Left renal pelvis (tissue), 4 donors: Measurements from ENCODE around the gene FBXO40. TPM values are rescaled to one million over a fixed set of nuclear protein-coding genes. Genes with fewer than 3 reads are reported as not detected.

Experiments used
- DNase-seq, 4 donors: peaks; one replicate each; pipeline ENCODE4 v3.0.0-alpha.2; 2013; ENCODE audit warnings: low read depth in 4 of 4, low spot score in 3 of 4
- polyA plus RNA-seq, 4 donors: library from polyadenylated mRNA; unstranded; fragments of 120-200 nt; gene quantifications; one replicate each; pipeline ENCODE4 v1.2.1, GENCODE V29; 2013; ENCODE audit not compliant: insufficient read length in 4 of 4

Gene FBXO40
- polyA plus RNA-seq, 4 donors = 0.03 to 0.04 TPM; not detected in 2

DNA sequence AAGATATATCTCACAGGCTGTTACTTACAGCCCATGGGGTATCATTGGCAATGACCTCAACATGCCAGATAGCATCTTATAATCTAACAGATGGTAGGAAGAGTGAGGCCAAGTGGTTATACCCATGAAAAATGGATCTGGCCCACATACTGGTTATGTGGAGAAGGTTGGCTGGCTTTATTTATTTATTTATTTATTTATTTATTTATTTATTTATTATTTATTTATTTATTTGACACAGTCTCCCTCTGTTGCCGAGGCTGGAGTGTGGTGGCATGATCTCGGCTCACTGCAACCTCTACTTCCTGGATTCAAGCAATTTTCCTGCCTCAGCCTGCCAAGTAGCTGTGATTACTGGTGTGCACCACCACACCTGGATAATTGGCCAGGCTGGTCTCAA lies 11.6 kb downstream of the FBXO40 start:
- DNase-seq = no peak

DNA sequence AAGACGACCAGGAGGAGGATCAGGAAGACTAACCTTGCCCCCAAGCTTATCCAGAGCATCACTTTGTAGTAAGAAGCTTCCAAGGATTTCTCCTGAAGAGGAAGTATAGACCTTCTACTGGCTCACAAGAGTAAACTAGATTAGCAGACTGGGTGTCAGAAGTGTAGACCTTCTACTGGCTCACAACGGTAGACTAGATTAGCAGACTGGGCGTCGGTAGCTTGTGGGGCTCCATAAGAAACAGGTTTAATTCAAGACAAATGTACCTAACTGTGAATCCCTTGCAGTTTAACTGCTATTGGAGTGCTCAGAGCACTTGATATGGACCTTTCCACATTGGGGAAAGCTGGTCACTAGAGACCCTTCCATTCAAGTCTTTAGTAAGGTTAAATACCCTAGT lies 12.9 kb downstream of the FBXO40 start:
- DNase-seq = no peak

DNA sequence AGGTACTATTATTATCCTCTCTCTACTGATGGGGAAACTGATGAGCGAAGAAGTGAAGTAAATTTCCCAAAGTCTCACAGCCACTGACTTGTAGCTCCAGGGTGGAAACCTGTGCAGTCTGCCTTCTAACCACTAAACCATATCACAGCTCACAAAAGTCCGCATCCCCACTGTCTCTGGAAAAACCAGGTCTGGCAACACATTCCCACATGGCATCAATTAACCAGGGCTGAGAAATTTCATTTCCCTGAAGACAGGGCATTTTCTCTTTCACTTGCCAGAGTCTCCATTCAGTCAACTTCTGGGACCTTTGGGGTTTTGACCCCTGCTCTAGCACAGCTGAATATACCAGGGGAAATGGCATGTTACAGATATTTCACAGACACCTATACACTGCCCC lies 26.5 kb downstream of the FBXO40 start:
- no peak for DNase-seq

GRCh38 chr3:121621491-121621890 lies 28.3 kb downstream of the FBXO40 start:
- no peak for DNase-seq

- DNase-seq = peak in 1 of 4 donors; percentile 6
These were observed 31.1 kb downstream of the FBXO40 start for GRCh38 chr3:121624147-121624899.

GRCh38 chr3:121626495-121626894 lies 33.3 kb downstream of the FBXO40 start:
- no peak for DNase-seq

GRCh38 chr3:121627211-121627610 lies 34.0 kb downstream of the FBXO40 start:
- DNase-seq = no peak

GRCh38 chr3:121627622-121628021 lies 34.4 kb downstream of the FBXO40 start:
- DNase-seq = no peak

- DNase-seq = no peak
These were observed 36.4 kb downstream of the FBXO40 start for GRCh38 chr3:121629601-121630000.

DNA sequence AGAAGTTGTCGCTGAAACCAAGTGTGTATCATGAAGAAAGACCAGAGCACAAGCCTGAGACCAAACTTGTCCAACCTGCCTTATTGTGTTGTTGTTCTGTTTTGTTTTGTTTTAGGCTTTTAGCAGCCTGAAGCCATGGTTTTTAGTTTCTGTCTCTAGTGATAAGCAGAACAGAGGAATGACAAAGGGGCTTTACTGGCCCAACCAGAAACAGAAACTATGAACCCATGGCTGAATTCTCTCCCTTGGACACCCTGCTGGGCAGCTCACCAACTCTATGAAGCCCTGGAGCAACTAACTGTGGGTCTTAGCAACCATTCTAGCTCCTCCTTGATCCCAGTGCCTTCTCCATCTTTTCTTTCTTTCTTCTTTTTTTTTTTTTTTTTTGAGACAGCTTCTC lies 37.2 kb downstream of the FBXO40 start:
- no peak for DNase-seq

GRCh38 chr3:121637922-121638321 lies 44.7 kb downstream of the FBXO40 start:
- DNase-seq = no peak

- DNase-seq = no peak
These were observed 47.9 kb downstream of the FBXO40 start for GRCh38 chr3:121641127-121641526.

DNA sequence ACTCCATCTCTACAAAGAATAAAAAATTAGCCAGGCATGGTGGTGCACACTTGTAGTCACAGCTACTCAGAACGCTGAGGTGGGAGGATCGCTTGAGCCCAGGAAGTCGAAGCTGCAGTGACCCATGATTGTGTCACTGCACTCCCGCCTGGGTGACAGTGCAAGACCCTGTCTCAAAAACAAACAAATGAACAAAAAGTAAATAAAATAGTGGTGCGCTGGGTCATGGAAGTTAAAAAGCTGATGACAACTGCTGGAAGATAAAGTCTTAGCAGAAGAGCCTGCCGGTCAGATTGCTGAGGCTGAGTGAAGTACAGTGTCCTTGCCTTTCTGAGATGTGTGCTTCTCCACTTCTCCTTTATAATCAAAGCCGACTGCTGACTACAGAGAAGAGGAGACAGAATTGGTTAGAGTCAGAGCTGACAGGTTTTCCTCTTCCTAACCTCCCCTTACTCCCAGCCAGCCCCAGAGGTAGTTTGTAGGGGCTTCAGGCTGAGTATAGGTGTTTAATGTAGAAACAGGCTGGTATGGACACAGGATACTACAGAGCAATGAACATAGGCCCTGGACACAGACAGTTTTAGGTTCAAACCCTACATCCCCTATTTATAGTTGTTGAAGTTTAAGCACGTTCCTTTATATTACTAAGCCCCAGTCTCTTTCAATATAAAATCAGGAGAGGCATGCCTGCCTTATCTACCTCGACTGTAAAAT lies 49.6 kb downstream of the FBXO40 start:
- no peak for DNase-seq

- no peak for DNase-seq
These were observed 51.9 kb downstream of the FBXO40 start for GRCh38 chr3:121645054-121645453.

- DNase-seq = no peak
These were observed 55.2 kb downstream of the FBXO40 start for GRCh38 chr3:121648219-121648958.

DNA sequence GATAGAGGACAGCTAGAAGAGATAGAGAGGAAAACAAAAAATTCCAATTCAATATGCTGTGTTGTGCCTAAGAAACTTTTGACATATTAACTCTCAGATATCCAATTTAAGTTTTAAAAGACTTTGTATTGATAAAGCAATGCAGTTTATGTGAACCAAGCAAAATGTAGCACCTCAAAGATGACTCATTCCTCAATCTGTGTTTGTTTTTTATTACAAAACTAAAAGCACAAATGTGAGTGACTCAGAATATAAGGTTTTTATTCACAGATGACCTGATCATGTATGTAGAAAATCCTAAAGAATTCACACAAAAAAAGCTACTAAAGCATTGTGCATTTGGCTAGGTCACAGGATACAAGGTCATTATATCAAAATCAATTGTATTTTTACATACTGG lies 56.5 kb downstream of the FBXO40 start:
- DNase-seq = no peak

GRCh38 chr3:121651684-121652083 lies 58.5 kb downstream of the FBXO40 start:
- no peak for DNase-seq

GRCh38 chr3:121654493-121655385 lies 61.6 kb downstream of the FBXO40 start:
- no peak for DNase-seq

DNA sequence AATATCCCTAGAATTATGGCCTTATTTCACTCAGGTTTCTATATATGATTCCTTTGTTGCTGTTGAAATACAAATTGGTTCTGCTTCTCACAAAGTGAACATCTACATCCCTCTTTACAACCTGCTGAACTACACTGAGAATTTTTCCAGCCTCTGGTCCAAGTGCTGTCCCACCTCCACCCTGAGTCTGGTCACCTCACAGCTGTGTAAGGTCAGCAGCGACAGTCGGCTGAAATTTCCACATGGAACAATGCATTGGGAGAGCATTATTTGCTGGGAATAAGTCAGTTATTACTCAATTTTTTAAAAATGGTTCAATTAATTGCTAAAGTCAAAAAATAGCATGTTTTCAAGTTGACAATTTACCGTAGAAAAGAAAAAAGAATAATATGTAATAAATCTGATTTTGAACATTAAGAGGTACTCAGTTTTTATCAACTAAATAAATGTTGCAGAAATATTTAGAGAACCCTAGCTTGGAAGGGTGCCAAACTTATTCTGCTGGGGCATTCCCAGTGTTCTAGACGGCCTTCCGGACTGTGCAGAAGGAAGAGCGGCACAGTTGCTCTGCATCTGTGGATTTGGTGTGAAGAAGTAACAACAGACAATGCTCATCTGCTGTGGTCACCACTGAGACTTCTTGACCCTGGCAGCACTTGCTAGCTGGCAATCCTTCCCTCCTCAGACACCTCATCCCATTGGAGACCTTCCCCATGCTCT lies 65.7 kb downstream of the FBXO40 start:
- no peak for DNase-seq

DNA sequence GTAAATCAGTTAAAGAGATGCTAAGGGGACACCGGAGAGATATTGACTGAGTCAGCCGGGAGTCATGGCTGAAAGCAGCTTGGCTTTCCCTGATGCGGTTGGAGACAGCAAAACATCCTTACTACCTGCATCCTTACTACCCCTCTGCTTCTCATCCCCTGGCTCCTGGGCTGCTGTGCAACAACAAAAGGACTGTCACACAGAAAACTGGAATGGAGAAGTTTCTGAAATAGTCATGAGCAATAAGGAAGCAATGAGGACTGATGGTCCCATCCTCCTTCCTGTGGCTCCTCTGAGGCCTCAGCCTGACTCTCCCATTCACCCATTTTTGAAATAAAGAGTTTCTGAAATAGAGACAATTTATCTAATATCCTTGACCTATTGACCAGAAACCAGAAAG lies 66.4 kb downstream of the FBXO40 start:
- DNase-seq = no peak
